GM19328 (cell line): ENCODE measurements around the gene RPL7A.
"Not testable (repeated sequence)": the region's sequence is repeated elsewhere in the genome, so short reads cannot be mapped to it uniquely, and the experiment has no call there.

Experiments
- ATAC-seq: cut with Tn5 transposase; IDR thresholded peaks from one replicate; pipeline ENCODE4 v1.9.1; 2021; ENCODE audit warnings: mild to moderate bottlenecking, moderate library complexity; ENCODE audit not compliant: unreplicated experiment

RPL7A gene

GRCh38 chr9:133347985-133348717 lies at the start of gene RPL7A, which contains the start of gene MED22:
TSS of gene RPL7A (plus strand) at chr9:133348218. CDS start at chr9:133348244, 26 bp downstream.
TSS of gene MED22 (minus strand) at chr9:133348131. CDS start at chr9:133346662, 1,469 bp downstream.
- no peak for ATAC-seq

- not testable (repeated sequence) for ATAC-seq
Measured at GRCh38 chr9:133299996-133300395, 48.0 kb upstream of the RPL7A start.

GRCh38 chr9:133301253-133302230 lies 46.5 kb upstream of the RPL7A start:
- no peak for ATAC-seq

GRCh38 chr9:133303266-133304157 lies 44.5 kb upstream of the RPL7A start:
- no peak for ATAC-seq

- no peak for ATAC-seq
Measured at GRCh38 chr9:133304158-133304470, 43.9 kb upstream of the RPL7A start.

- ATAC-seq = no peak
Measured at GRCh38 chr9:133304477-133305377, 43.3 kb upstream of the RPL7A start.

- ATAC-seq = no peak
Measured at GRCh38 chr9:133305731-133306130, 42.3 kb upstream of the RPL7A start.

GRCh38 chr9:133306242-133307204 lies 41.5 kb upstream of the RPL7A start:
- ATAC-seq = no peak

GRCh38 chr9:133307301-133307700 lies 40.7 kb upstream of the RPL7A start:
- no peak for ATAC-seq

- no peak for ATAC-seq
Measured at GRCh38 chr9:133309608-133310007, 38.4 kb upstream of the RPL7A start.

- ATAC-seq = no peak
Measured at GRCh38 chr9:133315997-133316396, 32.0 kb upstream of the RPL7A start.

- ATAC-seq = not testable (repeated sequence)
Measured at GRCh38 chr9:133317551-133317950, 30.5 kb upstream of the RPL7A start.

- ATAC-seq = no peak
Measured at GRCh38 chr9:133320421-133320881, 27.6 kb upstream of the RPL7A start.

GRCh38 chr9:133321411-133321935 lies 26.5 kb upstream of the RPL7A start:
- ATAC-seq = no peak

GRCh38 chr9:133322701-133323100 lies 25.3 kb upstream of the RPL7A start:
- ATAC-seq = no peak

- ATAC-seq = no peak
Measured at GRCh38 chr9:133323211-133323610, 24.8 kb upstream of the RPL7A start.

- no peak for ATAC-seq
Measured at GRCh38 chr9:133323991-133324703, 23.9 kb upstream of the RPL7A start.

- not testable (repeated sequence) for ATAC-seq
Measured at GRCh38 chr9:133327021-133327420, 21.0 kb upstream of the RPL7A start.
